ENCODE results near the gene HLA-G. TPM values are rescaled to one million over a fixed set of nuclear protein-coding genes. Genes with fewer than 3 reads are reported as not detected.
A peak's percentile ranks its signal among the peaks of the same experiment; 100 is the strongest.
"Not testable (repeated sequence)": the region's sequence is repeated elsewhere in the genome, so short reads cannot be mapped to it uniquely, and the experiment has no call there.

HLA-G gene
- polyA plus RNA-seq, result 1 to 10 TPM in 2 of 3 donors, not detected in 1; 2.1 to 3.1 TPM

- Mint-ChIP-seq H3K4me3 (peak within 1 kb of the TSS; percentile 56 to 70 (median 62)), H3K36me3 (no peaks in the 10 kb centered on the region), H3K4me1 (peaks cover 0 to 4% of the 10 kb centered on the region in 2 donors), H3K27ac (no peak within 1 kb of the TSS), H3K27me3 (ENCODE audit: low read depth in 3 of 3) (peaks cover 8 to 43% (median 30%) of the 10 kb centered on the region in 3 donors), H3K9me3 (no peaks in the 10 kb centered on the region)
- no peak for DNase-seq
Measured at GRCh38 chr6:29827579-29828470, at the start of gene HLA-G. Gene HLA-G, plus strand, starts transcription at chr6:29827825. Its CDS starts 20 bp downstream, at chr6:29827845.

- H3K4me1 Mint-ChIP-seq, DNase-seq, H3K27ac Mint-ChIP-seq, H3K4me3 Mint-ChIP-seq, H3K9me3 Mint-ChIP-seq, H3K36me3 Mint-ChIP-seq: not testable (repeated sequence)
- peaks cover 5 to 24% (median 8%) of the 10 kb centered on the region in 3 donors for H3K27me3 Mint-ChIP-seq (ENCODE audit: low read depth in 3 of 3)
Measured at GRCh38 chr6:29780019-29780698, 47.5 kb upstream of the HLA-G start.

- Mint-ChIP-seq H3K27me3 (ENCODE audit: low read depth in 3 of 3) (peaks cover 13 to 18% (median 14%) of the 10 kb centered on the region in 3 donors), H3K4me1 (peaks cover 11 to 21% of the 10 kb centered on the region in 2 donors), H3K36me3 (no peaks in the 10 kb centered on the region), H3K9me3 (no peaks in the 10 kb centered on the region), H3K4me3 (no peak overlapping the region), H3K27ac (no peak overlapping the region)
- no peak for DNase-seq
Measured at GRCh38 chr6:29789176-29789575, 38.4 kb upstream of the HLA-G start.

GRCh38 chr6:29790626-29791025 lies 37.0 kb upstream of the HLA-G start:
- H3K27ac Mint-ChIP-seq, result no peak overlapping the region
- H3K4me3 Mint-ChIP-seq, result peak overlapping the region in 2 of 5 donors; percentile 4 to 11
- peaks cover 14 to 22% (median 16%) of the 10 kb centered on the region in 3 donors for H3K27me3 Mint-ChIP-seq (ENCODE audit: low read depth in 3 of 3)
- no peaks in the 10 kb centered on the region for H3K36me3 Mint-ChIP-seq
- DNase-seq, result no peak
- H3K9me3 Mint-ChIP-seq, result no peaks in the 10 kb centered on the region
- H3K4me1 Mint-ChIP-seq, result peaks cover 11 to 21% of the 10 kb centered on the region in 2 donors

GRCh38 chr6:29791162-29791561 lies 36.5 kb upstream of the HLA-G start:
- Mint-ChIP-seq H3K4me3 (peak overlapping the region; percentile 84 to 91 (median 87)), H3K4me1 (peaks cover 11 to 21% of the 10 kb centered on the region in 2 donors), H3K27ac (peak overlapping the region in 4 of 6 donors; percentile 33 to 70 (median 59)), H3K9me3 (no peaks in the 10 kb centered on the region), H3K27me3 (ENCODE audit: low read depth in 3 of 3) (peaks cover 14 to 23% (median 19%) of the 10 kb centered on the region in 3 donors), H3K36me3 (no peaks in the 10 kb centered on the region)
- DNase-seq, result no peak

GRCh38 chr6:29791786-29792122 lies 35.9 kb upstream of the HLA-G start:
- Mint-ChIP-seq H3K27ac (peak overlapping the region in 2 of 6 donors; percentile 31 to 70), H3K27me3 (ENCODE audit: low read depth in 3 of 3) (peaks cover 14 to 24% (median 19%) of the 10 kb centered on the region in 3 donors), H3K4me1 (peaks cover 11 to 21% of the 10 kb centered on the region in 2 donors), H3K4me3 (peak overlapping the region; percentile 84 to 91 (median 87)), H3K9me3 (no peaks in the 10 kb centered on the region), H3K36me3 (no peaks in the 10 kb centered on the region)
- no peak for DNase-seq

- peak; percentile 59 to 69 (median 66) for DNase-seq
- H3K4me3 Mint-ChIP-seq, result peak overlapping the region; percentile 84 to 91 (median 87)
- H3K36me3 Mint-ChIP-seq, result no peaks in the 10 kb centered on the region
- peaks cover 14 to 25% (median 14%) of the 10 kb centered on the region in 3 donors for H3K27me3 Mint-ChIP-seq (ENCODE audit: low read depth in 3 of 3)
- H3K9me3 Mint-ChIP-seq, result no peaks in the 10 kb centered on the region
- H3K27ac Mint-ChIP-seq, result peak overlapping the region; percentile 26 to 88 (median 72)
- peaks cover 11 to 21% of the 10 kb centered on the region in 2 donors for H3K4me1 Mint-ChIP-seq
Measured at GRCh38 chr6:29792123-29793035, 35.2 kb upstream of the HLA-G start.

- Mint-ChIP-seq H3K27ac (peak overlapping the region in 4 of 6 donors; percentile 17 to 88 (median 52)), H3K9me3 (no peaks in the 10 kb centered on the region), H3K4me1 (peaks cover 11 to 21% of the 10 kb centered on the region in 2 donors), H3K36me3 (no peaks in the 10 kb centered on the region), H3K4me3 (peak overlapping the region; percentile 84 to 91 (median 87)), H3K27me3 (ENCODE audit: low read depth in 3 of 3) (peaks cover 13 to 20% (median 14%) of the 10 kb centered on the region in 3 donors)
- no peak for DNase-seq
Measured at GRCh38 chr6:29793036-29793356, 34.6 kb upstream of the HLA-G start.

GRCh38 chr6:29793796-29794195 lies 33.8 kb upstream of the HLA-G start:
- Mint-ChIP-seq H3K27me3 (ENCODE audit: low read depth in 3 of 3) (peaks cover 12 to 22% (median 13%) of the 10 kb centered on the region in 3 donors), H3K27ac (no peak overlapping the region), H3K4me3 (peak overlapping the region in 3 of 5 donors; percentile 87 to 88 (median 87)), H3K4me1 (peaks cover 11 to 21% of the 10 kb centered on the region in 2 donors), H3K36me3 (no peaks in the 10 kb centered on the region), H3K9me3 (no peaks in the 10 kb centered on the region)
- DNase-seq, result no peak

- H3K4me1 Mint-ChIP-seq, result peaks cover 11 to 20% of the 10 kb centered on the region in 2 donors
- no peaks in the 10 kb centered on the region for H3K9me3 Mint-ChIP-seq
- DNase-seq, result no peak
- peaks cover 11 to 23% (median 11%) of the 10 kb centered on the region in 3 donors for H3K27me3 Mint-ChIP-seq (ENCODE audit: low read depth in 3 of 3)
- no peaks in the 10 kb centered on the region for H3K36me3 Mint-ChIP-seq
- H3K27ac Mint-ChIP-seq, result no peak overlapping the region
- no peak overlapping the region for H3K4me3 Mint-ChIP-seq
Measured at GRCh38 chr6:29796026-29796425, 31.6 kb upstream of the HLA-G start.

- H3K27me3 Mint-ChIP-seq (ENCODE audit: low read depth in 3 of 3), result peaks cover 13 to 19% (median 14%) of the 10 kb centered on the region in 3 donors
- no peaks in the 10 kb centered on the region for H3K9me3 Mint-ChIP-seq
- DNase-seq, result no peak
- no peaks in the 10 kb centered on the region for H3K36me3 Mint-ChIP-seq
- no peak overlapping the region for H3K27ac Mint-ChIP-seq
- H3K4me3 Mint-ChIP-seq, result no peak overlapping the region
- peaks cover 8 to 9% of the 10 kb centered on the region in 2 donors for H3K4me1 Mint-ChIP-seq
Measured at GRCh38 chr6:29797135-29797534, 30.5 kb upstream of the HLA-G start.

GRCh38 chr6:29797966-29798365 lies 29.7 kb upstream of the HLA-G start:
- Mint-ChIP-seq H3K9me3 (no peaks in the 10 kb centered on the region), H3K4me1 (peaks cover 4 to 5% of the 10 kb centered on the region in 2 donors), H3K27ac (no peak overlapping the region), H3K27me3 (ENCODE audit: low read depth in 3 of 3) (peaks cover 11 to 19% (median 14%) of the 10 kb centered on the region in 3 donors), H3K36me3 (no peaks in the 10 kb centered on the region), H3K4me3 (no peak overlapping the region)
- DNase-seq, result no peak

GRCh38 chr6:29800254-29800653 lies 27.4 kb upstream of the HLA-G start:
- Mint-ChIP-seq H3K4me1 (no peaks in the 10 kb centered on the region), H3K27me3 (ENCODE audit: low read depth in 3 of 3) (peaks cover 4 to 12% (median 7%) of the 10 kb centered on the region in 3 donors), H3K36me3 (no peaks in the 10 kb centered on the region), H3K9me3 (no peaks in the 10 kb centered on the region), H3K4me3 (no peak overlapping the region), H3K27ac (no peak overlapping the region)
- DNase-seq, result no peak

Data from immature natural killer cell (primary cell).